H9 (cell line): ENCODE measurements around the gene BRINP2. TPM values are rescaled to one million over a fixed set of nuclear protein-coding genes. Genes with fewer than 3 reads are reported as not detected.

Experiments
- DNase-seq: peaks from one replicate; pipeline ENCODE4 v3.0.0-alpha.2; 2017
- H2AFZ ChIP-seq: one replicate; pipeline ENCODE4 v1.6.1; 2013; ENCODE audit warnings: mild to moderate bottlenecking, low read length, control low read depth, moderate library complexity
- H2AK5ac ChIP-seq: 2 replicates; pipeline ENCODE4 v1.6.1; 2013; ENCODE audit warnings: low read length, control low read depth, mixed read lengths; ENCODE audit not compliant: insufficient read length
- H2BK120ac ChIP-seq: one replicate; pipeline ENCODE4 v1.6.1; 2013; ENCODE audit warnings: low read depth, mild to moderate bottlenecking, low read length, control low read depth, inconsistent platforms; ENCODE audit not compliant: poor library complexity, severe bottlenecking
- H2BK12ac ChIP-seq: 2 replicates; pipeline ENCODE4 v1.6.1; 2013; ENCODE audit warnings: low read length, control low read depth, mixed read lengths, low read depth; ENCODE audit not compliant: insufficient read length
- H2BK15ac ChIP-seq: 2 replicates; pipeline ENCODE4 v1.6.1; 2013; ENCODE audit warnings: low read depth, low read length, control low read depth
- H2BK20ac ChIP-seq: one replicate; pipeline ENCODE4 v1.6.1; 2013; ENCODE audit warnings: low read depth, mild to moderate bottlenecking, low read length, control low read depth, inconsistent platforms; ENCODE audit not compliant: poor library complexity, severe bottlenecking
- H2BK5ac ChIP-seq: 2 replicates; pipeline ENCODE4 v1.6.1; 2013; ENCODE audit warnings: low read length, control low read depth, mixed read lengths; ENCODE audit not compliant: insufficient read length
- H3K14ac ChIP-seq: 2 replicates; pipeline ENCODE4 v1.6.1; 2013; ENCODE audit warnings: low read length, control low read depth; ENCODE audit not compliant: insufficient read depth
- H3K18ac ChIP-seq: 2 replicates; pipeline ENCODE4 v1.6.1; 2013; ENCODE audit warnings: low read depth, mild to moderate bottlenecking, mixed read lengths, low read length, control low read depth; ENCODE audit not compliant: insufficient read length
- H3K23ac ChIP-seq: 2 replicates; pipeline ENCODE4 v1.6.1; 2013; ENCODE audit warnings: low read length, control low read depth, mixed read lengths, low read depth; ENCODE audit not compliant: insufficient read length
- H3K23me2 ChIP-seq: 2 replicates; pipeline ENCODE4 v1.6.1; 2013; ENCODE audit warnings: low read depth, mild to moderate bottlenecking, mixed read lengths, low read length, control low read depth; ENCODE audit not compliant: insufficient read length, poor library complexity, severe bottlenecking
- H3K27ac ChIP-seq: 2 replicates; pipeline ENCODE4 v1.5.1; 2013; ENCODE audit warnings: low read length, control low read depth, mixed read lengths, low read depth; ENCODE audit not compliant: insufficient read length
- H3K27me3 ChIP-seq: 2 replicates; pipeline ENCODE4 v1.6.1; 2013; ENCODE audit warnings: low read length, control low read depth, inconsistent platforms; ENCODE audit not compliant: insufficient read depth
- H3K4ac ChIP-seq: 2 replicates; pipeline ENCODE4 v1.6.1; 2013; ENCODE audit warnings: low read depth, mild to moderate bottlenecking, control low read depth, inconsistent platforms, low read length, moderate library complexity
- H3K4me1 ChIP-seq: 2 replicates; pipeline ENCODE4 v1.6.1; 2013; ENCODE audit warnings: low read length, control low read depth, inconsistent platforms; ENCODE audit not compliant: insufficient read depth
- H3K4me2 ChIP-seq: 2 replicates; pipeline ENCODE4 v1.6.1; 2013; ENCODE audit warnings: low read length, control low read depth, mixed read lengths; ENCODE audit not compliant: insufficient read length, insufficient read depth
- H3K56ac ChIP-seq: 2 replicates; pipeline ENCODE4 v1.6.1; 2013; ENCODE audit warnings: low read depth, mild to moderate bottlenecking, mixed read lengths, low read length, control low read depth; ENCODE audit not compliant: insufficient read length
- H3K79me1 ChIP-seq: 2 replicates; pipeline ENCODE4 v1.6.1; 2013; ENCODE audit warnings: low read depth, mild to moderate bottlenecking, moderate library complexity, low read length, control low read depth, inconsistent platforms; ENCODE audit not compliant: insufficient read depth, poor library complexity, severe bottlenecking
- H3K79me2 ChIP-seq: 2 replicates; pipeline ENCODE4 v1.6.1; 2013; ENCODE audit warnings: low read length, control low read depth, inconsistent platforms; ENCODE audit not compliant: insufficient read depth
- H3K9ac ChIP-seq: 2 replicates; pipeline ENCODE4 v1.6.1; 2013; ENCODE audit warnings: low read length, control low read depth, mixed read lengths; ENCODE audit not compliant: insufficient read length; ENCODE audit errors: extremely low read depth
- H3K9me3 ChIP-seq: one replicate; pipeline ENCODE4 v1.6.1; 2013; ENCODE audit warnings: low read depth, low read length, inconsistent platforms; ENCODE audit not compliant: control insufficient read depth
- H3T11ph ChIP-seq: one replicate; pipeline ENCODE4 v1.6.1; 2013; ENCODE audit warnings: mild to moderate bottlenecking, low read length, control low read depth, inconsistent platforms
- H4K20me1 ChIP-seq: one replicate; pipeline ENCODE4 v1.6.1; 2013; ENCODE audit not compliant: control insufficient read depth, insufficient read length, insufficient read depth
- H4K5ac ChIP-seq: 2 replicates; pipeline ENCODE4 v1.6.1; 2013; ENCODE audit warnings: low read depth, mild to moderate bottlenecking, mixed read lengths, low read length, control low read depth; ENCODE audit not compliant: insufficient read length
- H4K8ac ChIP-seq: replicated peaks from 2 replicates; pipeline ENCODE4 v1.6.1; 2013; ENCODE audit warnings: low read length, control low read depth, mixed read lengths, low read depth; ENCODE audit not compliant: insufficient read length
- H4K91ac ChIP-seq: 2 replicates; pipeline ENCODE4 v1.6.1; 2013; ENCODE audit warnings: low read depth, mild to moderate bottlenecking, moderate library complexity, mixed read lengths, low read length, control low read depth; ENCODE audit not compliant: insufficient read length
- H3K27ac Mint-ChIP-seq, 3 experiments: 2 replicates in 2 of 3; 3 replicates in 1 of 3; pipeline ENCODE4 v1.8.0; 2020 to 2021; ENCODE audit warnings: mixed read lengths in 3 of 3, mild to moderate bottlenecking in 1 of 3, moderate library complexity in 1 of 3
- H3K27me3 Mint-ChIP-seq: 2 replicates; pipeline ENCODE4 v1.8.0; 2021; ENCODE audit warnings: low read depth, mild to moderate bottlenecking, moderate library complexity, mixed read lengths
- H3K36me3 Mint-ChIP-seq, 3 experiments: 2 replicates in 2 of 3; 3 replicates in 1 of 3; pipeline ENCODE4 v1.8.0; 2020 to 2021; ENCODE audit warnings: low read depth in 3 of 3, mixed read lengths in 3 of 3; ENCODE audit not compliant: insufficient read depth in 1 of 3
- H3K4me1 Mint-ChIP-seq, 2 experiments: 2 replicates each; pipeline ENCODE4 v1.8.0; 2020; ENCODE audit warnings: mixed read lengths in 2 of 2
- H3K4me3 Mint-ChIP-seq, 2 experiments: 2 replicates in 1 of 2; 3 replicates in 1 of 2; pipeline ENCODE4 v1.8.0; 2020 to 2021; ENCODE audit warnings: mild to moderate bottlenecking in 2 of 2, mixed read lengths in 2 of 2, moderate library complexity in 1 of 2
- H3K9me3 Mint-ChIP-seq, 2 experiments: 2 replicates in 1 of 2; 3 replicates in 1 of 2; pipeline ENCODE4 v1.8.0; 2020; ENCODE audit warnings: mild to moderate bottlenecking in 2 of 2, mixed read lengths in 2 of 2, moderate library complexity in 1 of 2
- CTCF ChIP-seq: fragments of 200-600 bp; sonication (generic); conservative IDR thresholded peaks from 3 replicates; pipeline ENCODE4 v1.8.0; 2021; ENCODE audit warnings: antibody characterized with exemption, mild to moderate bottlenecking
- WGBS: extraction: QIAGEN DNeasy Blood & Tissue Kit; methylation state at CpG from one replicate; pipeline ENCODE4 v1.1.7; 2013; ENCODE audit warnings: missing lambda C conversion rate, low lambda C conversion rate, mixed read lengths; ENCODE audit not compliant: insufficient read length; ENCODE audit errors: extremely low coverage; 5-methylcytosine and 5-hydroxymethylcytosine counted together
- total RNA-seq: library from RNA; stranded (reverse); gene quantifications from 2 replicates; pipeline ENCODE4 v1.2.1, GENCODE V29; 2021

BRINP2 gene
- total RNA-seq, 1 experiment from 2014 or later: not detected

- no peak overlapping the region for H2BK12ac ChIP-seq
- Mint-ChIP-seq H3K4me1 (peaks cover 8 to 14% of the 10 kb centered on the region in 2 experiments), H3K27me3 (no peaks in the 10 kb centered on the region; the same call in none of the 2 replicates), H3K4me3 (no peak overlapping the region), H3K27ac (no peak overlapping the region), H3K36me3 (no peaks in the 10 kb centered on the region), H3K9me3 (no peaks in the 10 kb centered on the region)
- H4K8ac ChIP-seq: no peak overlapping the region
- no peaks in the 10 kb centered on the region for H3K79me1 ChIP-seq
- H2AK5ac ChIP-seq: no peak overlapping the region
- WGBS: no CpG with 5 or more reads among the region's 3 CpGs
- H4K91ac ChIP-seq: no peak overlapping the region
- no peak overlapping the region for H3K4ac ChIP-seq
- no peak overlapping the region for H3K23ac ChIP-seq
- no peak overlapping the region for H3K56ac ChIP-seq
- H2BK15ac ChIP-seq: no peak overlapping the region
- H4K20me1 ChIP-seq: no peaks in the 10 kb centered on the region
- H2BK120ac ChIP-seq: no peak overlapping the region
- no peak for DNase-seq
- no peak overlapping the region for H3K27ac ChIP-seq
- no peak overlapping the region for H2BK20ac ChIP-seq
- H3K18ac ChIP-seq: no peak overlapping the region
- H3T11ph ChIP-seq: no peak overlapping the region
- H3K9me3 ChIP-seq: no peaks in the 10 kb centered on the region
- no peak overlapping the region for H2AFZ ChIP-seq
- H3K14ac ChIP-seq: no peak overlapping the region
- no peaks in the 10 kb centered on the region for H3K23me2 ChIP-seq
- H3K79me2 ChIP-seq: no peaks in the 10 kb centered on the region
- H4K5ac ChIP-seq: no peak overlapping the region
- no peak overlapping the region for H3K4me2 ChIP-seq
- H3K27me3 ChIP-seq: no peaks in the 10 kb centered on the region
- no peak for TF ChIP-seq CTCF
- H3K4me1 ChIP-seq: no peaks in the 10 kb centered on the region
- H2BK5ac ChIP-seq: no peak overlapping the region
- no peak overlapping the region for H3K9ac ChIP-seq
These were observed 115.6 kb downstream of the BRINP2 start for GRCh38 chr1:177286396-177286795.
